NCI-H82 treated with DMSO at 0.1 percent for 48 hours (cell line): Measurements from ENCODE around the gene LRBA.

Source experiments
- DNase-seq: peaks from one replicate; lab custom pipeline; 2025; ENCODE audit not compliant: unreplicated experiment; lab: John Stamatoyannopoulos, UW

LRBA gene

GRCh38 chr4:150379454-150379853 is 635.6 kb downstream of the LRBA start:
- DNase-seq = no peak

- no peak for DNase-seq
Measured at GRCh38 chr4:150375025-150375424, 640.1 kb downstream of the LRBA start.

GRCh38 chr4:150371869-150372268 is 643.2 kb downstream of the LRBA start:
- DNase-seq = no peak

- no peak for DNase-seq
Measured at GRCh38 chr4:150369434-150370380, 645.4 kb downstream of the LRBA start.

GRCh38 chr4:150368667-150369066 is 646.4 kb downstream of the LRBA start:
- DNase-seq = no peak

- DNase-seq = no peak
Measured at GRCh38 chr4:150367326-150367725, 647.8 kb downstream of the LRBA start.

- DNase-seq = peak; percentile 87
Measured at GRCh38 chr4:150366487-150366999, 648.5 kb downstream of the LRBA start.

- DNase-seq = no peak
Measured at GRCh38 chr4:150363721-150364688, 651.1 kb downstream of the LRBA start.

- no peak for DNase-seq
Measured at GRCh38 chr4:150358691-150359090, 656.4 kb downstream of the LRBA start.

- no peak for DNase-seq
Measured at GRCh38 chr4:150357829-150358228, 657.3 kb downstream of the LRBA start.

- DNase-seq = no peak
Measured at GRCh38 chr4:150355858-150356455, 659.1 kb downstream of the LRBA start.

- no peak for DNase-seq
Measured at GRCh38 chr4:150355418-150355817, 659.7 kb downstream of the LRBA start.

GRCh38 chr4:150354214-150354796 is 660.8 kb downstream of the LRBA start:
- no peak for DNase-seq

- DNase-seq = no peak
Measured at GRCh38 chr4:150348079-150348478, 667.0 kb downstream of the LRBA start.

GRCh38 chr4:150345207-150345744 is 669.8 kb downstream of the LRBA start:
- no peak for DNase-seq

GRCh38 chr4:150343796-150344195 is 671.3 kb downstream of the LRBA start:
- no peak for DNase-seq

GRCh38 chr4:150342945-150343344 is 672.1 kb downstream of the LRBA start:
- DNase-seq = no peak

- DNase-seq = no peak
Measured at GRCh38 chr4:150337734-150338133, 677.4 kb downstream of the LRBA start.

GRCh38 chr4:150336676-150337412 is 678.2 kb downstream of the LRBA start:
- DNase-seq = no peak

GRCh38 chr4:150332961-150333360 is 682.1 kb downstream of the LRBA start:
- DNase-seq = no peak
